Hepatocyte (in vitro differentiated cells): ENCODE results near the gene DNAH9.

Experiments
- CTCF ChIP-seq: fragments of 200-600 bp; sonication (generic); IDR thresholded peaks from 2 replicates; pipeline ENCODE4 v1.5.1; 2016; ENCODE audit warnings: antibody characterized with exemption, mild to moderate bottlenecking; ENCODE audit not compliant: poor library complexity
- EZH2phosphoT487 ChIP-seq: fragments of 200-600 bp; sonication (generic); IDR thresholded peaks from one replicate; pipeline ENCODE4 v1.6.1; 2018; ENCODE audit warnings: antibody characterized with exemption, mild to moderate bottlenecking, low read depth, moderate library complexity; ENCODE audit not compliant: unreplicated experiment, severe bottlenecking

GRCh38 chr17:11747441-11747840 is 149.2 kb downstream of the DNAH9 start:
- TF ChIP-seq CTCF: no peak
- TF ChIP-seq EZH2phosphoT487: no peak
